ENCODE measurements around the gene PEMT. TPM values are rescaled to one million over a fixed set of nuclear protein-coding genes. Genes with fewer than 3 reads are reported as not detected.

Gene PEMT
- total RNA-seq, 4 donors from 2014 or later: 24.6 to 32.2 (median 28.2) TPM

GRCh38 chr17:17553217-17554195, 38.0 kb downstream of the PEMT start:
- no peak for TF ChIP-seq CTCF (IDR thresholded peaks at IDR 0.05)
- TF ChIP-seq POLR2A (IDR thresholded peaks at IDR 0.05): no peak
- no peaks in the 10 kb centered on the region for H3K36me3 ChIP-seq
- WGBS, 2 donors: 90 to 97% methylated on average over 21 to 25 of the region's 30 CpGs
- intact Hi-C loops (cut with DNase I): no loop called here
- no peak overlapping the region for H3K27ac ChIP-seq
- H3K9me3 ChIP-seq: no peaks in the 10 kb centered on the region
- no peak overlapping the region for H3K4me3 ChIP-seq
- H3K27me3 ChIP-seq: no peaks in the 10 kb centered on the region
- no peaks in the 10 kb centered on the region for H3K4me1 ChIP-seq
- no peak for DNase-seq

- no peaks in the 10 kb centered on the region for H3K9me3 ChIP-seq
- intact Hi-C loops (cut with DNase I): no loop called here
- DNase-seq: no peak
- H3K36me3 ChIP-seq: no peaks in the 10 kb centered on the region
- 88 to 89% methylated on average over 13 of the region's 27 CpGs for WGBS, 2 donors
- no peaks in the 10 kb centered on the region for H3K27me3 ChIP-seq
- TF ChIP-seq CTCF (IDR thresholded peaks at IDR 0.05) (no peak), POLR2A (IDR thresholded peaks at IDR 0.05) (no peak)
- H3K27ac ChIP-seq: no peak overlapping the region
- H3K4me1 ChIP-seq: no peaks in the 10 kb centered on the region
- H3K4me3 ChIP-seq: no peak overlapping the region
Observed at GRCh38 chr17:17552351-17553216, 38.9 kb downstream of the PEMT start.

DNA sequence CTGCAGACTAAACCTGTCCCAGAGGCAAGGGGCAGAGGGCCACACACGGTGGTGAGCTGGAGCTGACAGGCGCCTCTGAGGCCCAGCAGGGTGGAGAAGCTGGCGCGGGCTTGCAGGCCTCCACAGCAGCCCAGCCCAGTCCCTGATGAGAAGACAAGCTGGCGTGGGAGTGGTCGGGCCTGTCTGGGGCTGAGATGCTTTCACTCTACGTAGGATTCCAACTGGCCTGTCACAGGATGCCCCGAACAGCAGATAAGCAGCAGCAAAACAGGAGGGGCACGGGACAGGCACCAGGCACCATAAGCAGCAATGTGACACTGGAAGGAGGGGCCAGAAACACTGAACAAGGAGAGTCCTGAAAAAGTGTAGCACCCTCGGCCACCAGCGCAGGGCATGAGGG, 40.1 kb downstream of the PEMT start:
- no peak overlapping the region for H3K27ac ChIP-seq
- no peak for DNase-seq
- WGBS, 2 donors: 60 to 75% methylated on average over 7 to 9 of the region's 11 CpGs

DNA sequence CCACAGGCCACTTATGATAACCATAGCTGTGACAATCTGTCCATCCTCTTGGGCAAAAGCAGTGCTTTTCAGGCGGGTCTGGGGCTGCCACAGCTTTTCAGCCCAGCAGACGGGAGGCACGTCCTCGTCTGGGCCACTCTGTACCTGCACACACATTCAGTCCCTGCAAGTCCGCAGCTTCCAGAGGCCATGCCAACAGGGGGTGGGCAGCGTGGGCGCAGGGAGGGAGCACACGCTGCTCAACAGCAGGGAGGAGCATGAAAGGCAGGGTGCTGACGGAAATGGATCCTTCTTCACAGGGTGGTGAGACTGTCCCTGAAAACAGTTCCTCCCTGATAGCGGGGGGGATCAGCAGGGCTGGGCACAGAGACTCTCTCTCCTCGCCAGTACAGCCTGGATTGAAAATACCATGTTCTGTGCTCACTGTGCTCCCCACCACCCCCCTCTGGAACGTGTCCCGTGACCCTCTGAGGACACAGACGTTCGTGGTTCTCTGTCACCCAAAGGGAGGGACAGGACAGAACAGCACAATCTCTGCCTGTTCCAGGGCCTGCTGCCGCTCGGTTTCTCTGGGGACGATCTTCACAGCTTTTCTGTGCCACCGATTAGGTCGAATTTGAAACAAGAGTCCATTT, 41.7 kb downstream of the PEMT start:
- H3K9me3 ChIP-seq: no peaks in the 10 kb centered on the region
- no peak overlapping the region for H3K27ac ChIP-seq
- no peaks in the 10 kb centered on the region for H3K36me3 ChIP-seq
- 86 to 87% methylated on average over 9 to 12 of the region's 20 CpGs for WGBS, 2 donors
- intact Hi-C loops (cut with DNase I): no loop called here
- DNase-seq: no peak
- no peak for TF ChIP-seq POLR2A (IDR thresholded peaks at IDR 0.05)
- no peak for TF ChIP-seq CTCF (IDR thresholded peaks at IDR 0.05)
- no peaks in the 10 kb centered on the region for H3K27me3 ChIP-seq
- peaks cover 0 to 14% (median 0%) of the 10 kb centered on the region in 3 donors for H3K4me1 ChIP-seq
- H3K4me3 ChIP-seq: no peak overlapping the region

More for the DNA sequence above, 40.1 kb downstream of the PEMT start:
- H3K27me3 ChIP-seq: no peaks in the 10 kb centered on the region
- no peak overlapping the region for H3K4me3 ChIP-seq
- intact Hi-C loops (cut with DNase I): no loop called here
- H3K36me3 ChIP-seq: no peaks in the 10 kb centered on the region
- H3K9me3 ChIP-seq: no peaks in the 10 kb centered on the region
- no peaks in the 10 kb centered on the region for H3K4me1 ChIP-seq
- no peak for TF ChIP-seq POLR2A (IDR thresholded peaks at IDR 0.05)
- TF ChIP-seq CTCF (IDR thresholded peaks at IDR 0.05): no peak
